ENCODE results near the gene SLX4IP. TPM values are rescaled to one million over a fixed set of nuclear protein-coding genes. Genes with fewer than 3 reads are reported as not detected.

SLX4IP gene
- total and polyA plus RNA-seq, 2 of the 13 experiments (the other 11 are each of a cell fraction or from before 2014, with no cell fraction given), result 3.6 to 7.3 TPM

- TF ChIP-seq ZBED4 (CRISPR knock-in tag; IDR thresholded peaks at IDR 0.05; ENCODE audit: borderline replicate concordance), result no peak; the same call in 1 of the 2 replicates
- TF ChIP-seq PHF20 (CRISPR knock-in tag; IDR thresholded peaks at IDR 0.05), result no peak
- TF ChIP-seq ISX (CRISPR knock-in tag; conservative IDR thresholded peaks at IDR 0.05), result no peak
- 0 out of 2 replicates have a peak, but pooled peaks have one; percentile 18 for TF ChIP-seq DPF2 (CRISPR knock-in tag; IDR thresholded peaks at IDR 0.05; ENCODE audit: borderline replicate concordance, low read depth)
- peak; percentile 83 for TF ChIP-seq JUNB (CRISPR knock-in tag; IDR thresholded peaks at IDR 0.05; ENCODE audit: borderline replicate concordance)
- peak; percentile 47; the same call in 1 of the 2 replicates for TF ChIP-seq ZNF746 (CRISPR knock-in tag; IDR thresholded peaks at IDR 0.05)
- TF ChIP-seq CBX5 (CRISPR knock-in tag; IDR thresholded peaks at IDR 0.05; ENCODE audit: borderline replicate concordance), result peak; percentile 90; the same call in 1 of the 2 replicates
- TF ChIP-seq ZNF331 (CRISPR knock-in tag; IDR thresholded peaks at IDR 0.05), result peak; percentile 80
- peak; percentile 20; the same call in 1 of the 2 replicates for TF ChIP-seq KLF6 (CRISPR knock-in tag; IDR thresholded peaks at IDR 0.05)
- TF ChIP-seq MAX (IDR thresholded peaks at IDR 0.05), result peak; percentile 96
- TF ChIP-seq ZBTB39 (CRISPR knock-in tag; IDR thresholded peaks at IDR 0.05), result 0 out of 2 replicates have a peak, but pooled peaks have one; percentile 49
- TF ChIP-seq CC2D1A (CRISPR knock-in tag; IDR thresholded peaks at IDR 0.05), result no peak
- peak; percentile 96 for TF ChIP-seq MED1 (CRISPR knock-in tag; IDR thresholded peaks at IDR 0.05)
- TF ChIP-seq TFDP2 (CRISPR knock-in tag; IDR thresholded peaks at IDR 0.05), result peak; percentile 36; the same call in 1 of the 2 replicates
- TF ChIP-seq AGO1 (IDR thresholded peaks at IDR 0.05; ENCODE audit: low read depth, low read length, poor library complexity, severe bottlenecking), result no peak
- no peak for TF ChIP-seq STAT6 (CRISPR knock-in tag; IDR thresholded peaks at IDR 0.05; ENCODE audit: borderline replicate concordance)
- TF ChIP-seq PHF5A (CRISPR knock-in tag; IDR thresholded peaks at IDR 0.05; ENCODE audit: low read depth, unreplicated experiment), result peak; percentile 19
- TF ChIP-seq HDAC2 (CRISPR knock-in tag; IDR thresholded peaks at IDR 0.05), result peak; percentile 90; the same call in 1 of the 2 replicates
Measured at GRCh38 chr20:10565922-10566897, 131.1 kb downstream of the SLX4IP start (continued).
